ENCODE data around the gene SMPD3. TPM values are rescaled to one million over a fixed set of nuclear protein-coding genes. Genes with fewer than 3 reads are reported as not detected.

Gene SMPD3
- total and polyA plus RNA-seq, 3 donors from 2014 or later, result 13.3 to 23.4 (median 20.6) TPM

DNA sequence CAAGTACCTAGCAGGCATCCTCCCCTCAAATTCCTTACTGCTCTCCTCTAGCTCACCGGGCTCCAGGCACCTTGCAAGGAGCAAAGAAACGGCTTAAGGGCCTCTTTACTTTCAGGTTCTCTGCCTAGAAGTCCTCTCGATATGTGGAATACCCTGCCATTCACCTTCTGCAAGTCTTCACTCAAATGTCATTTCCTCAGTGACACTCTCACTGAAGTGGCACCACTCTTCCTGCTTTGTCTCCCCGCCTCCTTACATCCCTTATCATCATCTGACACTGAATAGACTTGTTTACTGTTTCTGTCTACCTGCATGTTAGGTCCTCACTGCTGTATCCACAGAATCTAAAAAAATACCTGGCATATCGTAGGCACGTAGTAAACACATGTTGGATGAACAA lies 138.5 kb downstream of the SMPD3 start:
- 27 to 30% methylated on average over 6 of the region's 6 CpGs for WGBS, 2 donors
- peak overlapping the region in 1 of 2 donors; percentile 31 for H3K27ac ChIP-seq
- DNase-seq, result no peak
- H3K4me3 ChIP-seq, result peak overlapping the region; percentile 67 to 92
- no peaks in the 10 kb centered on the region for H3K9me3 ChIP-seq
- H3K36me3 ChIP-seq (ENCODE audit: low read depth, missing control alignments), result no peaks in the 10 kb centered on the region
- no peak for TF ChIP-seq POLR2A (IDR thresholded peaks at IDR 0.05)
- TF ChIP-seq CTCF (IDR thresholded peaks at IDR 0.05), result no peak
- H3K4me1 ChIP-seq, result peaks cover 7% of the 10 kb centered on the region
- no peaks in the 10 kb centered on the region for H3K27me3 ChIP-seq
- intact Hi-C loops (cut with DNase I; ENCODE audit: low total_unique reads), result loop anchor here (5.0 kb wide), 1 partner anchor 47 kb away; the partner anchor contains the start of gene SLC7A6

Small RNAs within 50 kb of the gene (small RNA-seq; reads per million reads assigned to genes)
- gene RF00019 (0 reads per million in 2 donors), gene RNU4-30P (0 reads per million in 2 donors)

Other genes starting within 250 kb of the SMPD3 start
- gene ESRP2, start 212.4 kb downstream of the SMPD3 start, total RNA-seq, result 10 to 100 TPM; 12.8 to 14.6 TPM
- 30.6 TPM for gene ESRP2, start 212.4 kb downstream of the SMPD3 start, polyA plus RNA-seq (ENCODE audit: insufficient read depth, low read depth, low replicate concordance)
- 10 to 100 TPM; 37.2 to 44.7 TPM for gene PLA2G15, start 203.1 kb downstream of the SMPD3 start, total RNA-seq
- gene PLA2G15, start 203.1 kb downstream of the SMPD3 start, polyA plus RNA-seq (ENCODE audit: insufficient read depth, low read depth, low replicate concordance), result 27.3 TPM
- gene SLC7A6, start 184.0 kb downstream of the SMPD3 start, total RNA-seq, result 10 to 100 TPM; 42.2 to 48.6 TPM
- gene SLC7A6, start 184.0 kb downstream of the SMPD3 start, polyA plus RNA-seq (ENCODE audit: insufficient read depth, low read depth, low replicate concordance), result 28.6 TPM
- 10 to 100 TPM; 24.3 to 25.8 TPM for gene SLC7A6OS, start 137.6 kb downstream of the SMPD3 start, total RNA-seq
- gene SLC7A6OS, start 137.6 kb downstream of the SMPD3 start, polyA plus RNA-seq (ENCODE audit: insufficient read depth, low read depth, low replicate concordance), result 14.7 TPM
- gene PRMT7, start 137.5 kb downstream of the SMPD3 start, total RNA-seq, result 100 to 1,000 TPM in 1 of 2 donors, 10 to 100 TPM in 1; 99.3 to 111 TPM
- 47.9 TPM for gene PRMT7, start 137.5 kb downstream of the SMPD3 start, polyA plus RNA-seq (ENCODE audit: insufficient read depth, low read depth, low replicate concordance)
- gene ZFP90, start 90.8 kb upstream of the SMPD3 start, total RNA-seq, result 10 to 100 TPM; 31.5 to 49.1 TPM
- 19.9 TPM for gene ZFP90, start 90.8 kb upstream of the SMPD3 start, polyA plus RNA-seq (ENCODE audit: insufficient read depth, low read depth, low replicate concordance)
- gene CDH3, start 196.8 kb upstream of the SMPD3 start, total RNA-seq, result 1 to 10 TPM; 3.0 to 8.2 TPM
- 5.4 TPM for gene CDH3, start 196.8 kb upstream of the SMPD3 start, polyA plus RNA-seq (ENCODE audit: insufficient read depth, low read depth, low replicate concordance)